Osteoblast (primary cell): Measurements from ENCODE around the gene RYR2. TPM values are rescaled to one million over a fixed set of nuclear protein-coding genes. Genes with fewer than 3 reads are reported as not detected.

Source experiments
- DNase-seq: peaks from one replicate; pipeline ENCODE4 v3.0.0; 2011; ENCODE audit warnings: low spot score, mixed read lengths; ENCODE audit not compliant: insufficient read length; ENCODE audit errors: missing footprints
- H2AFZ ChIP-seq: 2 replicates; pipeline ENCODE4 v1.6.0; 2011; ENCODE audit warnings: mild to moderate bottlenecking, low read length
- H3K27ac ChIP-seq: 2 replicates; pipeline ENCODE4 v1.5.1; 2011; ENCODE audit warnings: mild to moderate bottlenecking, low read depth, low read length, moderate library complexity
- H3K27me3 ChIP-seq: 2 replicates; pipeline ENCODE4 v1.6.0; 2012; ENCODE audit warnings: mild to moderate bottlenecking, control low read depth, inconsistent platforms, low read length, moderate library complexity; ENCODE audit not compliant: insufficient read depth
- H3K36me3 ChIP-seq: 2 replicates; pipeline ENCODE4 v1.5.1; 2011; ENCODE audit warnings: mild to moderate bottlenecking, low read length, control low read depth, moderate library complexity; ENCODE audit not compliant: insufficient read depth
- H3K4me1 ChIP-seq: 2 replicates; pipeline ENCODE4 v1.5.1; 2011; ENCODE audit warnings: mild to moderate bottlenecking, low read length, control low read depth, moderate library complexity; ENCODE audit not compliant: insufficient read depth
- H3K4me2 ChIP-seq: 2 replicates; pipeline ENCODE4 v1.6.0; 2011; ENCODE audit warnings: mild to moderate bottlenecking, low read length; ENCODE audit not compliant: insufficient read depth
- H3K4me3 ChIP-seq: fragments of 200-600 bp; sonication (generic); 3 replicates; pipeline ENCODE4 v1.5.1; 2012; ENCODE audit warnings: mild to moderate bottlenecking, low read length, inconsistent platforms; ENCODE audit not compliant: insufficient read depth
- H3K79me2 ChIP-seq: 2 replicates; pipeline ENCODE4 v1.6.0; 2012; ENCODE audit warnings: mild to moderate bottlenecking, low read length, control low read depth, inconsistent platforms; ENCODE audit not compliant: insufficient read depth
- H3K9me3 ChIP-seq: 2 replicates; pipeline ENCODE4 v1.5.1; 2011; ENCODE audit warnings: low read depth, low read length, control low read depth
- H4K20me1 ChIP-seq: 2 replicates; pipeline ENCODE4 v1.6.0; 2012; ENCODE audit warnings: mild to moderate bottlenecking, low read length, control low read depth; ENCODE audit not compliant: insufficient read depth
- CTCF ChIP-seq: IDR thresholded peaks from 2 replicates; pipeline ENCODE4 v1.5.1; 2011; ENCODE audit warnings: mild to moderate bottlenecking, low read depth, low read length, moderate library complexity; ENCODE audit errors: extremely low read depth
- total RNA-seq: library from RNA; depleted of rRNA; stranded (reverse); fragments of >200 nt; gene quantifications from 2 replicates; pipeline ENCODE4 v1.2.3, GENCODE V29; 2012

The RYR2 gene
- total RNA-seq, 1 donor = not detected

GRCh38 chr1:237227476-237227875 lies 185.5 kb downstream of the RYR2 start:
- Histone ChIP-seq H2AFZ (no peak overlapping the region), H3K9me3 (no peaks in the 10 kb centered on the region), H3K27me3 (no peaks in the 10 kb centered on the region), H3K4me3 (no peak overlapping the region), H4K20me1 (no peaks in the 10 kb centered on the region), H3K4me2 (no peak overlapping the region), H3K79me2 (no peaks in the 10 kb centered on the region), H3K27ac (no peak overlapping the region), H3K4me1 (no peaks in the 10 kb centered on the region), H3K36me3 (no peaks in the 10 kb centered on the region)
- TF ChIP-seq CTCF = no peak
- DNase-seq = no peak

GRCh38 chr1:237228421-237228820 lies 186.4 kb downstream of the RYR2 start:
- Histone ChIP-seq H3K9me3 (no peaks in the 10 kb centered on the region), H3K27me3 (no peaks in the 10 kb centered on the region), H4K20me1 (no peaks in the 10 kb centered on the region), H3K4me1 (no peaks in the 10 kb centered on the region), H2AFZ (no peak overlapping the region), H3K4me3 (no peak overlapping the region), H3K4me2 (no peak overlapping the region), H3K79me2 (no peaks in the 10 kb centered on the region), H3K27ac (no peak overlapping the region), H3K36me3 (no peaks in the 10 kb centered on the region)
- no peak for DNase-seq
- no peak for TF ChIP-seq CTCF

GRCh38 chr1:237229333-237229732 lies 187.3 kb downstream of the RYR2 start:
- H3K79me2 ChIP-seq = no peaks in the 10 kb centered on the region
- no peaks in the 10 kb centered on the region for H3K4me1 ChIP-seq
- no peak overlapping the region for H3K27ac ChIP-seq
- H3K4me3 ChIP-seq = no peak overlapping the region
- no peaks in the 10 kb centered on the region for H4K20me1 ChIP-seq
- H3K4me2 ChIP-seq = no peak overlapping the region
- H3K9me3 ChIP-seq = no peaks in the 10 kb centered on the region
- no peak overlapping the region for H2AFZ ChIP-seq
- no peaks in the 10 kb centered on the region for H3K27me3 ChIP-seq
- no peak for TF ChIP-seq CTCF
- peak; percentile 66 for DNase-seq
- no peaks in the 10 kb centered on the region for H3K36me3 ChIP-seq

GRCh38 chr1:237232501-237232900 lies 190.5 kb downstream of the RYR2 start:
- no peak for TF ChIP-seq CTCF
- no peaks in the 10 kb centered on the region for H4K20me1 ChIP-seq
- H3K79me2 ChIP-seq = no peaks in the 10 kb centered on the region
- no peaks in the 10 kb centered on the region for H3K27me3 ChIP-seq
- no peak overlapping the region for H3K4me3 ChIP-seq
- no peaks in the 10 kb centered on the region for H3K4me1 ChIP-seq
- no peaks in the 10 kb centered on the region for H3K9me3 ChIP-seq
- H2AFZ ChIP-seq = no peak overlapping the region
- no peak overlapping the region for H3K4me2 ChIP-seq
- H3K36me3 ChIP-seq = no peaks in the 10 kb centered on the region
- no peak for DNase-seq
- no peak overlapping the region for H3K27ac ChIP-seq
